Endothelial cell of umbilical vein (primary cell): ENCODE data around the gene ACCSL. TPM values are rescaled to one million over a fixed set of nuclear protein-coding genes. Genes with fewer than 3 reads are reported as not detected.

ENCODE experiments used
- BruUV-seq: library from RNA; stranded (reverse); fragments of 400-500 nt; replicated peaks from 2 replicates; lab custom pipeline; 2021; lab: Mats Ljungman, UMichigan
- CTCF ChIA-PET: fragments of 300-600, 350-600 bp; sonication (Branson Sonifier 250); formaldehyde crosslinking; loops from one replicate; lab custom pipeline; 2021; ENCODE audit warnings: antibody characterized with exemption, inconsistent platforms; lab: Charles Lee
- POLR2A ChIA-PET: fragments of 300-600, 350-600 bp; sonication (Branson Sonifier 250); formaldehyde crosslinking; loops from one replicate; lab custom pipeline; 2021; ENCODE audit warnings: antibody characterized with exemption, inconsistent platforms; lab: Charles Lee
- DNase-seq: peaks from one replicate; pipeline ENCODE4 v3.0.0-alpha.2; 2011; ENCODE audit warnings: low read depth, low spot score
- FAIRE-seq: peaks from 2 replicates; lab custom pipeline; 2011; peaks lifted over from hg19 to GRCh38; lab: Jason Lieb, UNC
- H2AFZ ChIP-seq: 2 replicates; pipeline ENCODE4 v1.6.0; 2012; ENCODE audit warnings: low read depth, low read length, control low read depth, inconsistent platforms
- H3K27ac ChIP-seq: 2 replicates; pipeline ENCODE4 v1.5.1; 2011; ENCODE audit warnings: low read depth, mild to moderate bottlenecking, control low read depth, low read length, moderate library complexity; ENCODE audit not compliant: insufficient read depth
- H3K27me3 ChIP-seq, 2 experiments: 2 replicates each; pipeline versions ENCODE4 v1.6.0 to v1.6.1; 2011; ENCODE audit warnings: low read length in 2 of 2, mixed read lengths in 1 of 2; ENCODE audit not compliant: control insufficient read depth in 2 of 2, insufficient read depth in 2 of 2
- H3K36me3 ChIP-seq, 2 experiments: 2 replicates in 1 of 2; 3 replicates in 1 of 2; pipeline ENCODE4 v1.5.1; 2011; ENCODE audit warnings: low read length in 2 of 2, mild to moderate bottlenecking in 1 of 2, moderate library complexity in 1 of 2; ENCODE audit not compliant: control insufficient read depth in 2 of 2, insufficient read depth in 2 of 2; ENCODE audit errors: extremely low read depth in 1 of 2
- H3K4me1 ChIP-seq: 3 replicates; pipeline ENCODE4 v1.5.1; 2011; ENCODE audit warnings: mild to moderate bottlenecking, low read length; ENCODE audit not compliant: control insufficient read depth, insufficient read depth; ENCODE audit errors: extremely low read depth
- H3K4me2 ChIP-seq: 2 replicates; pipeline ENCODE4 v1.6.1; 2011; ENCODE audit warnings: low read length, control low read depth, mixed read lengths; ENCODE audit not compliant: insufficient read depth
- H3K4me3 ChIP-seq, 3 experiments: fragments of 200-600 bp in 1 of 3; sonication (generic), shearing (Covaris generic) in 1 of 3; replicated peaks in 1 of 3; 2 replicates each; pipeline ENCODE4 v1.5.1; 2011 to 2016; ENCODE audit warnings: control low read depth in 3 of 3, low read length in 3 of 3, mild to moderate bottlenecking in 2 of 3, inconsistent platforms in 1 of 3, low read depth in 1 of 3, moderate library complexity in 1 of 3; ENCODE audit not compliant: insufficient read depth in 1 of 3
- H3K79me2 ChIP-seq: 2 replicates; pipeline ENCODE4 v1.6.0; 2012; ENCODE audit warnings: low read length, inconsistent platforms; ENCODE audit not compliant: control insufficient read depth, insufficient read depth
- H3K9ac ChIP-seq: replicated peaks from 2 replicates; pipeline ENCODE3; 2011; ENCODE audit warnings: low read length, control low read depth; ENCODE audit not compliant: insufficient read depth; ENCODE audit errors: extremely low read depth
- H3K9me1 ChIP-seq: replicated peaks from 3 replicates; pipeline ENCODE4 v1.6.0; 2011; ENCODE audit warnings: mild to moderate bottlenecking, low read length; ENCODE audit not compliant: control insufficient read depth, insufficient read depth; ENCODE audit errors: extremely low read depth
- H3K9me3 ChIP-seq: replicated peaks from 2 replicates; pipeline ENCODE4 v1.5.1; 2012; ENCODE audit warnings: low read length, inconsistent platforms; ENCODE audit not compliant: control insufficient read depth, insufficient read depth
- H4K20me1 ChIP-seq: replicated peaks from 2 replicates; pipeline ENCODE3; 2011; ENCODE audit warnings: mild to moderate bottlenecking, low read length; ENCODE audit not compliant: control insufficient read depth, insufficient read depth; ENCODE audit errors: extremely low read depth
- EZH2 ChIP-seq: IDR thresholded peaks from 2 replicates; pipeline ENCODE4 v1.6.1; 2012; ENCODE audit warnings: borderline replicate concordance, low read depth, mild to moderate bottlenecking, moderate library complexity, low read length, inconsistent platforms; ENCODE audit not compliant: severe bottlenecking
- FOS ChIP-seq: IDR thresholded peaks from 2 replicates; pipeline ENCODE4 v1.6.1; 2011; ENCODE audit warnings: mild to moderate bottlenecking, low read length, moderate library complexity, borderline replicate concordance; ENCODE audit not compliant: insufficient read depth
- JUN ChIP-seq: IDR thresholded peaks from 2 replicates; pipeline ENCODE4 v1.6.1; 2011; ENCODE audit warnings: borderline replicate concordance, low read depth; ENCODE audit not compliant: insufficient read length, insufficient read depth
- MYC ChIP-seq: IDR thresholded peaks from one replicate; pipeline ENCODE4 v1.6.1; 2011; ENCODE audit warnings: mild to moderate bottlenecking, low read depth, low read length
- POLR2AphosphoS5 ChIP-seq: IDR thresholded peaks from 2 replicates; pipeline ENCODE4 v1.6.1; 2012; ENCODE audit warnings: low read depth, mild to moderate bottlenecking, control low read depth, low read length, moderate library complexity; ENCODE audit not compliant: insufficient read depth
- dilution Hi-C: fragments of 300-500 bp; cut with MboI; formaldehyde crosslinking; loops from one replicate; pipeline ENCODE4 v1.15.0; 2019; ENCODE audit warnings: low sequenced_read_pairs; ENCODE audit not compliant: extremely low pct_ligation_motif_present
- intact Hi-C: fragments of 100-400 bp; cut with micrococcal nuclease; formaldehyde crosslinking; loops from one replicate; pipeline ENCODE4 v1.10.0; 2022
- polyA plus RNA-seq, 4 experiments: library from polyadenylated mRNA; depleted of rRNA in 3 of 4; stranded (reverse) in 3 of 4; unstranded in 1 of 4; fragments of >200 nt; gene quantifications; 2 replicates each; pipeline versions ENCODE4 v1.2.1 to v1.2.3, GENCODE V29; 2011 to 2012; ENCODE audit warnings: missing spikeins in 1 of 4
- total RNA-seq: library from RNA; stranded (reverse); gene quantifications from 2 replicates; pipeline ENCODE4 v1.2.3, GENCODE V29; 2021
- TF ChIP-seq, protein P1 (sequence below): IDR thresholded peaks from 2 replicates; pipeline ENCODE4 v1.6.1; 2011; ENCODE audit not compliant: insufficient read depth, insufficient read length

The ACCSL gene
- total and polyA plus RNA-seq, 2 donors (not counting 3 experiments of a cell fraction or from before 2014, with no cell fraction given), result not detected

DNA sequence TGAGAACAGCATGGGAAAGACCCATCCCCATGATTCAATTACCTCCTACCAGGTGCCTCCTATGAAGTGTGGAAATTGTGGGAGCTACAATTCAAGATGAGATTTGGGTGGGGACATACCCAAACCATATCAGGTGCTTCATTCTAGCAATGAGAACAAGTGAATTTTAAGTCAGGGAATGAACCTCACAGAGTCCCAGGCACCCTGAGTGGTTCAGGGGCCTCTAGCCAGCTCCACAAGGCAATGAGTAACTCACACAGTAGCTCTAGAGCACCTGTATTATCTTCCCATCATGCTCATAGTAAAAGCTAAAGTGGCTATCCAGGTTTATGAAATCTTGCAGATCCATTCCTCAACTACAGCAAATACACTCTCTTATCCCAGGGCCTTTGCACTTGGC, 13.1 kb upstream of the ACCSL start:
- FAIRE-seq, result no peak
- no peaks in the 10 kb centered on the region for H3K4me1 ChIP-seq
- DNase-seq, result no peak
- H3K9ac ChIP-seq, result no peak overlapping the region
- no peaks in the 10 kb centered on the region for H3K9me3 ChIP-seq
- no peaks in the 10 kb centered on the region for H4K20me1 ChIP-seq
- POLR2A ChIA-PET, result no interaction called here
- TF ChIP-seq JUN (no peak), MYC (no peak), POLR2AphosphoS5 (no peak), EZH2 (no peak), FOS (no peak)
- TF ChIP-seq, protein P1, sequence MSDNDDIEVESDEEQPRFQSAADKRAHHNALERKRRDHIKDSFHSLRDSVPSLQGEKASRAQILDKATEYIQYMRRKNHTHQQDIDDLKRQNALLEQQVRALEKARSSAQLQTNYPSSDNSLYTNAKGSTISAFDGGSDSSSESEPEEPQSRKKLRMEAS, result no peak
- dilution Hi-C loops (no loop called here), intact Hi-C loops (loop anchor here (5.0 kb wide), 1 partner anchor 532 kb away; no protein-coding TSS in a partner anchor)
- no peaks in the 10 kb centered on the region for H3K9me1 ChIP-seq
- no TSS peak for BruUV-seq
- H3K27ac ChIP-seq, result no peak overlapping the region
- H3K36me3 ChIP-seq, result no peaks in the 10 kb centered on the region
- H3K27me3 ChIP-seq, result peaks cover 5 to 9% of the 10 kb centered on the region in 2 experiments
- no peak overlapping the region for H3K4me3 ChIP-seq
- CTCF ChIA-PET, result interaction anchor here (0.8 to 11.7 kb wide), 4 partner anchors 8 to 209 kb away, joined by 3 to 161 read pairs (median 4); no protein-coding TSS in a partner anchor
- no peak overlapping the region for H2AFZ ChIP-seq
- no peak overlapping the region for H3K4me2 ChIP-seq
- H3K79me2 ChIP-seq, result no peaks in the 10 kb centered on the region
